Upper lobe of left lung (tissue), 4 donors: ENCODE data around the gene ATIC.

Experiments used
- POLR2A ChIP-seq, 4 donors: fragments of 450-650 bp; IDR thresholded peaks; one replicate each; pipeline ENCODE4 v1.5.1; 2016 to 2017; ENCODE audit warnings: antibody characterized with exemption in 4 of 4, mild to moderate bottlenecking in 2 of 4
- POLR2AphosphoS5 ChIP-seq, 2 donors: sonication (generic); formaldehyde crosslinking; IDR thresholded peaks; one replicate each; pipeline ENCODE4 v1.5.1; 2017; ENCODE audit warnings: antibody characterized with exemption in 2 of 2
- TF ChIP-seq, protein P1 (sequence below), 6 experiments: fragments of 450-650 bp in 4 of 6; fragments of 200-600 bp in 2 of 6; sonication (generic) in 2 of 6; IDR thresholded peaks; one replicate each; pipeline ENCODE4 v1.5.1; 2016 to 2019; ENCODE audit warnings: antibody characterized with exemption in 6 of 6

DNA sequence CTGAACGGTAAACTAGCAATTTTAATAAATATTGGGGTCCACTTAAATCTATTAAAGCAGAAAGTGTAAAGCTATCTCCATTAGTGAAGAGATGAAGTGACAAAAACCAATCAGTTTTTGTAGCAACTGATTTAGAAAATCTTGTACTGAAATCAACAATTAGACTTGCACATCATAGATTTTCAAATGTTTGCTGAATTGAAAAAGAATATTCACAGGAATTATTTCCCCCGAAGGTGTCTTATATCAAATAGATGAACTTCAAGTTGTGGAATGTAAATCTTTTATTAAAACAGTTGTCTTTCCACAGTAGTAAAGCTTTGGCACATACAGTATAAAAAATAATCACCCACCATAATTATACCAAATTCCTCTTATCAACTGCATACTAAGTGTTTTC lies 48.7 kb downstream of the ATIC start:
- TF ChIP-seq, protein P1, sequence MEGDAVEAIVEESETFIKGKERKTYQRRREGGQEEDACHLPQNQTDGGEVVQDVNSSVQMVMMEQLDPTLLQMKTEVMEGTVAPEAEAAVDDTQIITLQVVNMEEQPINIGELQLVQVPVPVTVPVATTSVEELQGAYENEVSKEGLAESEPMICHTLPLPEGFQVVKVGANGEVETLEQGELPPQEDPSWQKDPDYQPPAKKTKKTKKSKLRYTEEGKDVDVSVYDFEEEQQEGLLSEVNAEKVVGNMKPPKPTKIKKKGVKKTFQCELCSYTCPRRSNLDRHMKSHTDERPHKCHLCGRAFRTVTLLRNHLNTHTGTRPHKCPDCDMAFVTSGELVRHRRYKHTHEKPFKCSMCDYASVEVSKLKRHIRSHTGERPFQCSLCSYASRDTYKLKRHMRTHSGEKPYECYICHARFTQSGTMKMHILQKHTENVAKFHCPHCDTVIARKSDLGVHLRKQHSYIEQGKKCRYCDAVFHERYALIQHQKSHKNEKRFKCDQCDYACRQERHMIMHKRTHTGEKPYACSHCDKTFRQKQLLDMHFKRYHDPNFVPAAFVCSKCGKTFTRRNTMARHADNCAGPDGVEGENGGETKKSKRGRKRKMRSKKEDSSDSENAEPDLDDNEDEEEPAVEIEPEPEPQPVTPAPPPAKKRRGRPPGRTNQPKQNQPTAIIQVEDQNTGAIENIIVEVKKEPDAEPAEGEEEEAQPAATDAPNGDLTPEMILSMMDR (IDR thresholded peaks at IDR 0.05): no peak
- no peak for TF ChIP-seq POLR2AphosphoS5 (IDR thresholded peaks at IDR 0.05)
- TF ChIP-seq POLR2A (IDR thresholded peaks at IDR 0.05): no peak
